Loucy (cell line): ENCODE results near the gene ILK.

Experiments used
- H2AFZ ChIP-seq: fragments of 200-600 bp; sonication (generic); 2 replicates; pipeline ENCODE4 v1.6.0; 2016; ENCODE audit warnings: antibody characterized with exemption, mild to moderate bottlenecking, low read length, moderate library complexity
- H3F3A ChIP-seq: fragments of 200-600 bp; 2 replicates; pipeline ENCODE4 v1.6.0; 2016; ENCODE audit warnings: antibody characterized with exemption, low read depth, mild to moderate bottlenecking
- H3K27me3 ChIP-seq: fragments of 200-600 bp; sonication (generic); 2 replicates; pipeline ENCODE4 v1.6.1; 2014; ENCODE audit warnings: low read length, mild to moderate bottlenecking; ENCODE audit not compliant: insufficient read depth, poor library complexity, severe bottlenecking
- H3K36me3 ChIP-seq: fragments of 200-600 bp; sonication (generic); 2 replicates; pipeline ENCODE4 v1.6.1; 2016; ENCODE audit warnings: low read length; ENCODE audit not compliant: insufficient read depth
- H3K4me1 ChIP-seq: fragments of 200-600 bp; sonication (generic); 2 replicates; pipeline ENCODE4 v1.5.1; 2014; ENCODE audit warnings: low read length, mild to moderate bottlenecking; ENCODE audit not compliant: insufficient read depth, poor library complexity, severe bottlenecking
- H3K4me2 ChIP-seq: fragments of 200-600 bp; sonication (generic); 2 replicates; pipeline ENCODE4 v1.6.0; 2014; ENCODE audit warnings: antibody characterized with exemption, low read length, low read depth, mild to moderate bottlenecking; ENCODE audit not compliant: poor library complexity, severe bottlenecking
- H3K4me3 ChIP-seq: fragments of 200-600 bp; sonication (generic); 2 replicates; pipeline ENCODE4 v1.5.1; 2014; ENCODE audit warnings: low read length, mild to moderate bottlenecking, mixed read lengths; ENCODE audit not compliant: poor library complexity, severe bottlenecking
- H3K79me2 ChIP-seq: fragments of 200-600 bp; sonication (generic); 2 replicates; pipeline ENCODE4 v1.6.1; 2014; ENCODE audit warnings: low read length; ENCODE audit not compliant: insufficient read depth
- H3K9ac ChIP-seq: fragments of 200-600 bp; sonication (generic); 2 replicates; pipeline ENCODE4 v1.6.0; 2014; ENCODE audit warnings: mild to moderate bottlenecking, low read depth, low read length, moderate library complexity; ENCODE audit not compliant: poor library complexity, severe bottlenecking
- H3K9me2 ChIP-seq: fragments of 200-600 bp; sonication (generic); replicated peaks from 2 replicates; pipeline ENCODE4 v1.6.1; 2016; ENCODE audit warnings: low read depth, low read length, mixed read lengths
- H3K9me3 ChIP-seq: fragments of 200-600 bp; sonication (generic); 2 replicates; pipeline ENCODE4 v1.6.1; 2014; ENCODE audit warnings: mild to moderate bottlenecking, antibody characterized with exemption, low read length, low read depth; ENCODE audit not compliant: insufficient read depth
- H4K20me1 ChIP-seq: fragments of 200-600 bp; sonication (generic); 2 replicates; pipeline ENCODE4 v1.6.0; 2014; ENCODE audit warnings: antibody characterized with exemption, low read length, mild to moderate bottlenecking; ENCODE audit not compliant: insufficient read depth, poor library complexity, severe bottlenecking
- EZH2phosphoT487 ChIP-seq: fragments of 200-600 bp; IDR thresholded peaks from 2 replicates; pipeline ENCODE4 v1.6.1; 2018; ENCODE audit warnings: antibody characterized with exemption, mild to moderate bottlenecking, moderate library complexity, borderline replicate concordance
- TF ChIP-seq, protein P1 (sequence below): fragments of 200-600 bp; sonication (generic); conservative IDR thresholded peaks from 2 replicates; pipeline ENCODE4 v1.5.1; 2014; ENCODE audit warnings: mild to moderate bottlenecking, antibody characterized with exemption, low read length

Gene ILK

DNA sequence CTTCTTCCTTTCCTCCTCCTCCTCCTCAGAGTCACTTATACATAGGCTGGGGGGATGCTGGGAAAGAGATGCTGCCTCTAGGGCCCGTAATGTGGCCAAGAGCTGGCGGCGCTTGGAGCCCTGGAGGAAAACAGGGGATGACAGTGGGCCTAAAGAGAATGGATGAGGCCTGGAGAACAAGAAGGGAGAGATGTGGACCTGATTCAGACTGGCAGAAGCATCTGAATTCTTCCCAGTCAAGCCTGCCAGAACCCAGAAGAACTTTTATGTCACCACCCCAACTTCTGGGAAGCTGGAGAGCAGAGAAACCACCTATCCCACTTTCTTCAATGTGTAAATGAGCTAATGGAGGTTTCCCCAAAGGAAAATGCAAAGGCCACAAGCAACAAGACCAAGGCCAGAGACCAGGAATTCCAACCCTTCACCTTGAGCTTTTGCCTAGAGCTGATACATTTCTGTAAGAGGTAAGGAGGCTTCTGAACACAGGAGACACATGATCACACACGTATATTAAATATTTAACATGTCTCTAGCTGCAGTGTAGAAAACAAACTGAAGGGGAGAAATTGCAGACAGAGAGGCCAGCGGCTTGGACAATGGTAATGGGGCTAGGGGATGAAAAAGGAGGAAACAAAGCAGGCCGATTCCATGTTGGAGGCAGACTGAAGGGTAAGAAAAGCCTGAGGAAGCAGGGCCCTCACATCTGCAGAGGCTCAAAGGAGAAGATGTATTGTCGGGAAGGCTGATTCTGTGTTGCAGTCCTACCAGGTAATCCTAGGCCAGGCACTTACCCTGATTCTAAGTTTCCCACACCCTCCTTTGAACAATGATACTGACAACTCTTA, 1.3 kb upstream of the ILK start:
- Histone ChIP-seq H3K4me2 (peak overlapping the region; percentile 97), H4K20me1 (peaks cover 50% of the 10 kb centered on the region), H3K9me2 (no peaks in the 10 kb centered on the region), H3K9me3 (no peaks in the 10 kb centered on the region), H2AFZ (no peak overlapping the region), H3K36me3 (peaks cover 22% of the 10 kb centered on the region; the same call in 1 of the 2 replicates), H3K4me1 (peaks cover 68% of the 10 kb centered on the region), H3K4me3 (peak overlapping the region; percentile 99), H3K79me2 (peaks cover 94% of the 10 kb centered on the region), H3K27me3 (no peaks in the 10 kb centered on the region), H3F3A (0 out of 2 replicates have a peak, but pooled peaks cover 8% of the 10 kb centered on the region), H3K9ac (peak overlapping the region; percentile 97)
- TF ChIP-seq, protein P1, sequence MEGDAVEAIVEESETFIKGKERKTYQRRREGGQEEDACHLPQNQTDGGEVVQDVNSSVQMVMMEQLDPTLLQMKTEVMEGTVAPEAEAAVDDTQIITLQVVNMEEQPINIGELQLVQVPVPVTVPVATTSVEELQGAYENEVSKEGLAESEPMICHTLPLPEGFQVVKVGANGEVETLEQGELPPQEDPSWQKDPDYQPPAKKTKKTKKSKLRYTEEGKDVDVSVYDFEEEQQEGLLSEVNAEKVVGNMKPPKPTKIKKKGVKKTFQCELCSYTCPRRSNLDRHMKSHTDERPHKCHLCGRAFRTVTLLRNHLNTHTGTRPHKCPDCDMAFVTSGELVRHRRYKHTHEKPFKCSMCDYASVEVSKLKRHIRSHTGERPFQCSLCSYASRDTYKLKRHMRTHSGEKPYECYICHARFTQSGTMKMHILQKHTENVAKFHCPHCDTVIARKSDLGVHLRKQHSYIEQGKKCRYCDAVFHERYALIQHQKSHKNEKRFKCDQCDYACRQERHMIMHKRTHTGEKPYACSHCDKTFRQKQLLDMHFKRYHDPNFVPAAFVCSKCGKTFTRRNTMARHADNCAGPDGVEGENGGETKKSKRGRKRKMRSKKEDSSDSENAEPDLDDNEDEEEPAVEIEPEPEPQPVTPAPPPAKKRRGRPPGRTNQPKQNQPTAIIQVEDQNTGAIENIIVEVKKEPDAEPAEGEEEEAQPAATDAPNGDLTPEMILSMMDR, result no peak
- TF ChIP-seq EZH2phosphoT487, result no peak

- H3K4me2 ChIP-seq, result peak overlapping the region; percentile 85
- no peaks in the 10 kb centered on the region for H3K27me3 ChIP-seq
- peaks cover 98% of the 10 kb centered on the region for H3K79me2 ChIP-seq
- peak overlapping the region; percentile 87 for H2AFZ ChIP-seq
- H4K20me1 ChIP-seq, result peaks cover 52% of the 10 kb centered on the region
- no peaks in the 10 kb centered on the region for H3K9me3 ChIP-seq
- peaks cover 72% of the 10 kb centered on the region for H3K4me1 ChIP-seq
- H3K36me3 ChIP-seq, result peaks cover 32% of the 10 kb centered on the region; the same call in 1 of the 2 replicates
- H3K9ac ChIP-seq, result peak overlapping the region; percentile 97
- H3K4me3 ChIP-seq, result peak overlapping the region; percentile 99
- TF ChIP-seq, protein P1, result peak; percentile 43
- TF ChIP-seq EZH2phosphoT487, result no peak
- 0 out of 2 replicates have a peak, but pooled peaks cover 10% of the 10 kb centered on the region for H3F3A ChIP-seq
- H3K9me2 ChIP-seq, result no peaks in the 10 kb centered on the region
Measured at GRCh38 chr11:6604081-6604626, 580 bp downstream of the ILK start.

DNA sequence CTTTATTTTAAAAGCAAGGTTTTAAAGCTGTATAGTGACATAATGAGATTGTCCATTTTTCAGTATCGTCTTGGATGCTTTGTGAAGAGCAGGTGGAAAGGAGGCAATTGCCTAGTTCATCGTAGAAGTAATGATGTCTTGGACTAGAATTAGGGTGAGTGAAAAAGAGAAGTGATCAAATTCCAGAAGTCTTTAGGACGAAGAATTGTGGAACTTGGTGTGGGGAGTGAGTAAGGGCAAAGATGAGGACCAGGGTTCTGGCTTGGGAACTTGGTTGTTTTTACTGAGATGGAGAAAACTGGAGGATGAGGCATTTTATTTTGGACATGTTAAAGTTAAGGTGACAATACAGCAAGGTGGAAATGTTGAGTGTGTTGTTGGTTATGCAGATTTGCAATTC, 1.2 kb downstream of the ILK start:
- Histone ChIP-seq H3K9ac (peak overlapping the region; percentile 97), H4K20me1 (peaks cover 47% of the 10 kb centered on the region), H3K4me2 (peak overlapping the region; percentile 85), H3K27me3 (no peaks in the 10 kb centered on the region), H3F3A (0 out of 2 replicates have a peak, but pooled peaks cover 10% of the 10 kb centered on the region), H3K79me2 (peaks cover 98% of the 10 kb centered on the region), H3K9me3 (no peaks in the 10 kb centered on the region), H2AFZ (no peak overlapping the region), H3K4me3 (peak overlapping the region; percentile 99), H3K36me3 (peaks cover 32% of the 10 kb centered on the region; the same call in 1 of the 2 replicates), H3K4me1 (peaks cover 66% of the 10 kb centered on the region), H3K9me2 (no peaks in the 10 kb centered on the region)
- TF ChIP-seq EZH2phosphoT487, result no peak
- TF ChIP-seq, protein P1, result no peak
